Suppressor macrophage treated with lipopolysaccharide for 1 hour (primary cell): ENCODE measurements around the gene RMND5A.

Experiments used
- DNase-seq, 3 donors: peaks; one replicate each; pipeline ENCODE4 v3.0.0-alpha.2; 2020 to 2022

RMND5A gene

DNA sequence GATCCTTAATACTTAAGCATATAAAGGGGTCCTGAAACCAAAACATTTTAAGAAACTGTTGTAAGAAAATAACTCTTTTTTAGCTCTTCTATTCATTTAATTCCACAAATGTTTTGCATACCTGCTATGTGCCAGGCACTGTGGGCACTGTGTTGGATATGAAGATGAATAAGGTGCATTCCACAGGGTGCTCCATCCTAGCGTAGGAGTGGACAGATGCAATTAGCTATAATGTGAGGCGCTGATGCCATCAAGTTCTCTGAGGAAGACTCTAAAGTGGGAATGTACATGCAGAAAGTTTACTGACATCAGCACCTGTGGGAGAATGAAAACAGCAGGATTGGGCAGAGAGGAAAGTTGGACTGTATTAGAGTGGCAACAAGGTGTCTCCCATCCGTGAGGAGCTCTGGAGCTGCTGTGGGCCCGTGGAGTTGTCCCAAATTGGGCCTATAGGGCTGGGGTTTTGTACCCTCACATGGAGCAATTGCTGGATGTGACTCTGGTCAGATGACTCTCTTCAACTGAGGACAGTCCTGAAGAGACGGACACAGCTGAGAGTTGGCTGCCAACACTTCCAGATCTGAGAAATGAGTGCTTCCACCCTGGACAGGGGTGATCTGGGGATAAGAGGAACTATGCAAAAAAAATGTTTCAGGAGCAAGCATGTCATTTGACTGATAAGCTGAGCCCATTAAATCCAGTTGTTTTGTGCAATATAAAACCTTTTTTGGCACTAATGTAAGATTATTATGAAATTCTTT lies 48.3 kb downstream of the RMND5A start:
- no peak for DNase-seq

DNA sequence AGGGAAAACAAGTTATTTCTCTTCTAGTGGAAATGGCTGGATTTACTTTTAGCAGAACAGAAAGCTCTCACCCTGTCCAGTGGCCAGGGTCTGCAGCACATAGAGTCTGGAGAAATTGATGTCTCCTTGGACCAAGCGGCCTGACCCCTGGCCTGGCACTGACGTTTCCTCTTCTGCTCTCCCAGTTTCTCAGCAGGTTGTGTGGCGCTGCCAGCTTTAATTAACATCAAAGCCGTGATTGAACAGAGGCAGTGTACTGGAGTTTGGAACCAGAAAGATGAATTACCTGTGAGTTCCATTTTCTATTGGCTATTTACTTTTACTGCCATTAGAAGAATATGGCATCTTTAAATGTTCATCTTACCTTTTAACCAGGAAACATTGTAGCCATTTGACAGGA lies 49.7 kb downstream of the RMND5A start:
- no peak for DNase-seq

DNA sequence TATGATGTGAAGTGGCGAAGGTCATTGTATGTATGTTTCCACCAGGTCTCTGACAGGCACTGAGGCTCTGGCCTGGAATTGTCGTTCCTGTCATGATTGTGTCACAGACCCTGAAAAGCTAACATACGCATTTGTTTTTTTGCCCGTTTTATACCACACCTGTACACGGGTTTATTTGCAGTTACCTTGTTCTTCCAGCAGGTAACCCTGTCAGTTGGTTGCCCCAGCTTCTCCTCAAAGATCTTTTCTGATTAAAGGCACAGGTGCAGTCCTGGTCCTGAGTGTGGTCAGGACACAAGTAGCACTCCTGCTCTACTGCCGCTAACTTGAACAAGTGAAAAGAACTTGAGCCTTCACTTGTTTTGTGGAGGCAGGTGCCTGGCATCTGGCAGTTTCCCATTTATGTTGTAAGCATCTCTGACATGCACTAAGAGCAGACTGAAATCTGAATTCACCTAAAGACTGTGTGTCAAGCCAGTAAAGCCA lies 50.8 kb downstream of the RMND5A start:
- no peak for DNase-seq

DNA sequence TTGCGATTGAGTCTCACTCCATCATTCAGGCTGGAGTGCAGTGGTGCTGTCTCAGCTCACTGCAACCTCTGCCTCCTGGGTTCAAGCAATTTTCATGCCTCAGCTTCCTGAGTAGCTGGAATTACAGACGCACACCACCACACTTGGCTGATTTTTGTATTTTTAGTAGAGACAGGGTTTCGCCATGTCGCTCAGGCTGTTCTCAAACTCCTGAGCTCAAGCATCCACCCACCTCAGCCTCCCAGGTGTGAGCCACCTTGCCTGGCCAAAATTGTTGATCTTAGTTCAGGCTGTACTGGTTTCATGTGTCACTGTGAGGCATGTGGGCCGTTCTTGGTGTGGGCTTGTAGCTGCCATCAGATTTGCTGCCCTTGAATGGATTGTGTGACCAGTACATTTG lies 52.5 kb downstream of the RMND5A start:
- no peak for DNase-seq

DNA sequence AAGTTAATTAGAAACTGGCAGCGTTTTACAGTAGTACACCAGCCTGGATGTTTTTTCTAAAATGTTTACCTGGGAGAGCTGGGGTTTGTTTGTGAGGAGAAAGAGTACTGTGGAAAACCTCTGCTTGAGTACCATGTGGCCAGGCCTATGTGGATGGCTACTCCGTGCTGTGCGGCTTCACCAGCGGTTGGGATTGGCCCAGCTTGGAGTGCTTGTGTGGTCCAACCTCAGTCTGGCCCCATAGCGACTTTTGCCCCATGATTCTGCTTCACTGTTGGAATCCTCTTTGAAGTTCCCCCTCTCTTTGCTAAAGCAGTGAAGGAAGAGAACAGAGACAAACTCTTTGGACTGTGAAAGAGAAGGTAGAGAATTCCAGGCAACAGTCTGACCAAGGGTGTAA lies 54.8 kb downstream of the RMND5A start:
- no peak for DNase-seq

DNA sequence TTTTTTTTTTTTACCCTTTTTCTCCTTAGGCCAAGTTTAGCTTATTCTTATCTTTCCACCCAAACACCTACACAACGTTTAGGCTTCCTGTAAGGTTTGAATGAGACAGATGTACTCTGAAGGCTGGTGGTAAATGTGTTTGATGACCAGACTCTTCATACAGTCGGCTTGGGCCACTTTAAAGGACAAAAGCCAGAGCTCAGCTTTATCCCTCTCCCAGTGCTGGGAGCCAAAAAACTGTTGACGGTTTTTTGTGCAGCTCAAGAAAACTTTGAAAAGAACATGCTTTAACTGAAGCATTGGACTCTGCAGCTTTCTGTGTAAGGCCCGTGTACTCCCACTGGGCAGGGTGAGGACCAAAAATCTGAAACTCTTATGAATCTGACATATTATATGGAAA lies 55.2 kb downstream of the RMND5A start:
- no peak for DNase-seq

DNA sequence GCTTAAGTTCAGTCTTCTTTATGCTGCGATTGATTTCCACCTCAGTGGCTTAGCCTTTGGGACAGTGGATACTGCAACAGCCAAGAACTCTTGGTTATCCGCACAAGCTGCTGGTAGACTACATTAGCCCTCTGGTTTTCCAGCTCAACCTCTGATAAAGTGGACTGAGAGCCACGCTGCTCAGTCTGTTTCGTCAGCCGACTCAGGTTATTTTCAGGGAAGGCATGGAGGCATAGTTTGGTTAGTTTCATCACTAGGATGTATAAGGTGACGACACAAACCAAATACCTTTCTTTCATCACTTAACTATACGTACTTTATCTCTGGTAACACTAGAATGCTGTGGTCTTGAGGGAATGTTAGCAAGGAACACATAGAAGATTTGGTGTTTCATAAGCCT lies 56.4 kb downstream of the RMND5A start:
- DNase-seq = no peak

DNA sequence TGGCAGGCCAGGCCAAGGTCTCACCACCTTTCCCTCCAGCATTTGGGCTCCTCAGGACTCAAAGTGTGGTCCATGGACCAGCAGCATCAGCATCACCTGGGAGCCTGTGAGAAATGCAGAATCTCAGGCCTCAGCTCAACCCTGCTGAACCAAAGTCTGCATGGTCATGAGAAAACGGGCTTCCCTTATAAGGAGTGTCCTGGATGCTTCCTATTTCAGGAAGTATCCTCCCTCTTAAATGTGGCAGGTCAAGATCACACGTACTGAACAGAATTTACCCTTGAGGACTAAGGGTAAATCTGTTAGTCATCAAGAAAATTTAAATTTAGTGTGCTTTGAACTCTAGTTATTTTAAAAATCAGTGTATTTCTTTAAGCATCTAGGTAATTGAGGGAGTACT lies 58.9 kb downstream of the RMND5A start:
- peak in 1 of 3 donors; percentile 5 for DNase-seq

DNA sequence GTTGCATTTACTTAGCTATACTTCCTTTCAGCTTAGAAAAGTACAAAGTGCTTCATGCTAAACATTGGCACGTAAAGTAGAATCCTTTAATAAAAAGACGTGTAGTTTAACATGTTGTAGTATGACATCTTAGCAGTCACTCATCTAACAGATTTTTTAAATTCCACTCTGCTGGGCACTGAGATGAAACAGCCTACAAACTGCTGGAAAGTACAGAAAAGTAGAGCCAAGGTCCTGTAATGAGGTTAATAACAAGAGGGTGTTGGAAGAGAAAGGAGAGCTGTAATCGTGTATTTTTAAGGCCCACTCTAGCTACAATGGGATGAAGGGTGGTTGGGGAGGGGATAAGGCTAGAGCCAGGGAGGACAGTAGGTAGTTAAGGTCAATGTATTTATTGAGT lies 59.9 kb downstream of the RMND5A start:
- no peak for DNase-seq

DNA sequence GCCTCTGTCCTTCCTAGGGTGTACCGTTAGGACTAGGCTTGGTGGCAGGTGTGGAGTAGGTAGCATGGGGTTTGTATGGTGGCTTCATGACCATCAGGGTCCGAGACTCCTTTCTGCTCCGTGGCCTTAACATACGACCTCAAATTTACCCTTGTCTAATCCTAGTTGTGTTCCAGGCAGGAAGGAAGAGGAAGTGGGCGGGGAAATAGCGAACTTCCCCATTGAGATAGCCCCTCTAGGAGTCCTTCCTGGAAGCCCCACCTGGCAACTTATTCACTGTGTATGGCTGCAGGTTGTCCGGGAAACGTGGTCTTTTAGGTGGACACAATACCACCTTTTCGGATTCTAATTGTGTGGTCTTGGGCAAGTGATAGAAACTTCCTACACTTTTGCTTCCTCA lies 61.3 kb downstream of the RMND5A start:
- peak in 1 of 3 donors; percentile 16 for DNase-seq

DNA sequence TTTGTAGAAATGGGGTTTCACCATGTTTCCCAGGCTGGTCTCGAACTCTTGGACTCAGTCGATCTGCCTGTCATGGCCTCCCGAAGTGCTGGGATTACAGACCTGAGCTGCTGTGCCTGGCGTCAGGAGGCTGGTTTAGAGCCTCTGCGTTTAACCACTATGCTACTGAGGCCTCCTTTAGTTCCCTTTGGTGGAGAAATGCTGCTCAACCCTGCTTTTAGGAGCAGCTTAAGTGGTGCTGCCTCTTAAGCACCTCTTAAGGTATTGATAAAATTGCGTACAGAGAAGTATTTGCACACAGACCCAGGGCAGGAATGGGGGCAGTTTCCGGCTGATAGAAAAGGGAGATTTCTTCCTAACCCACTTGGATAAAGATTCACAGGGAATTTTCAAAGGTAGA lies 62.7 kb downstream of the RMND5A start:
- no peak for DNase-seq

DNA sequence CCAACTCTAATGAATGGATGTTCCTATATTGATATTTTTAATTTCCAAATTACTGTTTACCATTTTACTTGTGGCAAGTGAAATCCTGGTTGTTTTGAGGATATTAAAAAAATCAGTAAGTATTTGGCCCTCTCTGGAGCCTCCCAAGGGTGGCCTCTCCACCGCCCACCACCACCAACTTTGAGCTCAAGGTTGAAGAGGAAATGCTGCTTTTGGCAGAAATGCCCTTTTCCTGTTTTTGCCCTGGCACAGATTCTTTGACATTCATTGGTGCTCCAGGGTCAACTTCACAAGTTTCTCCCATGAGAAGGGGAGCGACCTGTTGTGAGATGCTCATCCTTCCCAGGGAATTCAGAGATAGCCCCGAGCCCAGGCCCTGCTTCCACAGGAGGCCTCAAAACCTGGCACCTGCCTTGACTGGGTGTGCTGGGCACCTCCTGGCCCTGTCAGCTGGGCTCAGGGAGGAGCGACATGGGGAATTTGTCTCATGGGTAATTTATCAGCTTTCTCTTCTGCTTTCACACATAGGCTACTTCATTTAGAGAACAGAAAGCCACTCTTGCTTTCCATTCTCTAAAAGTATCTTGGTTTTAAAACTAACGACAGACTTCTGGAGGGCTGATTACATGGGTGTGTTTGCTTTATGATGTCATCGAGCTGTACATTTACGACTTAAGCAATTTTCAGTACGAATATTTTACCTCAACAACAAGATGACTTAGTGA lies 63.7 kb downstream of the RMND5A start:
- peak; percentile 24 to 53 (median 32) for DNase-seq

DNA sequence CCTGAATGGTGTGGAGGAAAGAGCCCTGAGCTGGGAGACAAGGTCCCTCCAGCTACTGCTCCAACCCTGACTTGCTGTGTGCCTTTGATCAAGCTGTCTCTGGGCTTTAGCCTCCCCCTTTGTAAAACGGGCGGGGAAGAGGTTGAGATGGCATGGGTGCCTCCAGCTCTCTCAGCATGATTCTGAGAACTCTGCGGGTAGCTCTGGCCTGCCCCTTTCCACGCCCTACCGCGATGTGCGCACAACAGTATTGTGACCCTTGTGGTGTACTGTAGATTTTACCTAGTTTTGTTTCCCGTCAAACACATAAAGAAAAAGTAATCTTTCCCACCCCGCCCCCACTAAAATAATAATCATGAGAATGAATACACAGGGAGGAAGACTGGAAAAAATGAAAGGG lies 65.4 kb downstream of the RMND5A start:
- no peak for DNase-seq

DNA sequence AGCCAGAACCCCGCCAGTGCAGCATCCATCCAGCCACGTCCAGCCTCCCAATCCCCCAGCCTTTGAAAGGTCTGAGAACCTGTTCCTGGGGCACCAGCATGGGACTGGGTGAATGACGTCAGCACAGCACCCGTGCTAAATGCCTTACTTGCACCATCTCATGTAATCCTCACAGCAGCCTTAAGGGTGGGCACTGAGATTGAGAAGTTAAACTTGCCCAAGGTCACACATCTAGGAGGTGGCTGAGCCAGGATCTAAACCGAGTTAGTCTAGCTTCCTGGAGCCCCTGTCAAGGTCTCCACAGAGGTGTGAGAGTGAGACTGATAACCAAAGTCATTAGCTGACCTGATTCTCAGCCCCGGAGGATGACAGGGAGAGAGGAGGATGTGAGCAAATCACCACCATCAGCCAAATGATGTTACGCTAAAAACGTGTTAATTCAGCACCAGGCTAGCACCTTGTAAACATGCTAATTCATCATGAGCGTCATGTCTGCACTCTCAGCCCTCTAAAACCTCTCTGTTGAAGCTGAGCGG lies 66.0 kb downstream of the RMND5A start:
- DNase-seq = no peak

DNA sequence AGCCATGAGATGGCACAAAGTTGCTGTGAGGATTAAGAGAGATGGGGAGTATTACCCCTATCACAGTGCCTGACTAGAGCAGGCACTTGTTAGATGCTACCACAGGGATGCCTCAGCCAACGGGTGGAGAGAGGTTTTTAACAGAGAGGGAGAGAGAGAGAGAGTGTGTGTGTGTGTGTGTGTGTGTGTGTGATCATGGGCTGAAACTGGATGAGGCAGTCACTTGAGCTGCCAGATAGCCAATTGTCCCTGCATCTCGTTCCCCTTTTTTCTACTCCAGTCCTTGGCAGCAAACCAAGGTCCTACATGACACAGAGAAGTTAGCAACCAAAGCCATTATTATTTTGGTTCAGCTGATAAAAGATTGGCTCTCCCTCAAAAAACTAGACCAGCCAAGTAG lies 67.6 kb downstream of the RMND5A start:
- DNase-seq = peak; percentile 61 to 71 (median 66)

DNA sequence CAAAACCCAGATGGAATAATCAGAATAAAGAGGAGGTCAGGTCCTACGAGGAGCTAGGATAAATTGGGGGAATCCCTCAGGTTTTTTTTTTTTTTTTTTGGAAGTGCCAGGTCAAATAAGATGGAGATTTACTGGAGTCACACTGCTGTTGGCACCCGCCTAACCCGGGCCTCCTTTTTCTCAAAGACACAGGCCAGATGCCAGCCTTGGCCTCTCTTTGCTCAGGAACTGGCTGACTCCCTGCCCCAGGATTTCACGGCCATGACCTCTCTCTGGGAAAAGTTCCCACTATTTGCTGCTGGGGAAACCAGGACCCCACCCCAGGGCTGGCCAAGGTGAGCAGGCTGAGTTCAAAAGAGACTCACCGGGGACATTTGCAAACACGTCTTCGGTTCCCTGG lies 68.1 kb downstream of the RMND5A start:
- DNase-seq = no peak

DNA sequence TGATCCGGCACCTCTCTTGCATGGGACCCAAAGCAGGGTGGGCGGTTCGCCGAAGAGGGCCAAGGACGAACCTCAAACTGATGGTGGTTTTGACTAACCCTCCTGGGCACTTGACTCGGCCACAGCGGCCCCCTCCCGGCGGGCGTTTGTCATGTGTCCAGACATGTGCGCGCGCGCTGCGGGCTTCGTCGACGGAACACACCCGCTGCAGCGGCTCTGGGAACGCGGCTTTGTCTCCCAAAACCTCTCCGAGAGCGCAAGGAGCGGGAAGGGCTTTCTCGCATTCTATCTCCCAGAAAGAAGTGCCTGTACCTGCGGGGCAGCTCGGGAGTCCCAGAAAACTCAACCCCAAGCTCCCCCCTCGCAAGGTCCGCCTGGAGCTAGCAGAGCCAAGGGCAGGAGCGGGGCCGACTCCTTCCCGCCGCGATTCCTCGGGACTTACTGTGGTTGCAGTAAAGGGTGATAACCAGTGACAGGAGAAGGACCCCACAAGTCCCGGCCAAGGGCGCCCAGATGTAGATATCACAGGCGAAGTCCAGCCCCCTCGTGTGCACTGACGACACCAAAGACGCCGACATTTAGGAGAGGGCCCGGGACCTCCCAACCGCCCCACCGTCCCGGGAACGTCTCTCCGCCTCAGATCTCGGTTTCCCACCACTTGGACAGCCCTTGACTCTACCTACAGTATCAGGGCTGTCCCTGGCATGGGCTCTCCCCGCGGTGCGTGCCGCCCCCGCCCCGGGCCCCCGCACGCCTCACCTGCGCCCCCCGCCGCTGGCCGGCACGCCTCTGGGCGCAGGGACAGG lies 69.0 kb downstream of the RMND5A start:
- DNase-seq = peak in 1 of 3 donors; percentile 42

DNA sequence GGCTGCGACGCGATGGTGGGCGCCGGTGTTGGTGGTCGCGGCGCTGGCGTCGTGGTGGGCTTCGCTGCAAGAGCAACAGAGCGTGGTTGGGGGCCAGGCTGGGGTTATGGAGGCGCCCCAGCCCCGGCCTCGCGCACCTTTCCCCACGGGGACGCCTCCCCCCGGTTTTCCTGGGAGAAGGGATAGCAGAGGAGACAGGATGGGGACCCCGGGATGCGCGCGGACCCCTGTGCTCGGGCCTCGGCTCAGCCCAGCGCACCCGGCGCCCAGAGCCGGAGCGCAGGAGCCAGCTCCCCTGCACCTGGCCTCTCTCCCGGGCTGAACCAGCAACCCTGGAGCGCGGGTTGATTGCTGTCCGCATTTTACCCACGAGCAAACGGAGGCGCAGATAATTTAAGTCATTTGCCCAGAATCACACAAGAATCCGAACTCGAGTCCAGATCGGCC lies 69.6 kb downstream of the RMND5A start:
- no peak for DNase-seq

DNA sequence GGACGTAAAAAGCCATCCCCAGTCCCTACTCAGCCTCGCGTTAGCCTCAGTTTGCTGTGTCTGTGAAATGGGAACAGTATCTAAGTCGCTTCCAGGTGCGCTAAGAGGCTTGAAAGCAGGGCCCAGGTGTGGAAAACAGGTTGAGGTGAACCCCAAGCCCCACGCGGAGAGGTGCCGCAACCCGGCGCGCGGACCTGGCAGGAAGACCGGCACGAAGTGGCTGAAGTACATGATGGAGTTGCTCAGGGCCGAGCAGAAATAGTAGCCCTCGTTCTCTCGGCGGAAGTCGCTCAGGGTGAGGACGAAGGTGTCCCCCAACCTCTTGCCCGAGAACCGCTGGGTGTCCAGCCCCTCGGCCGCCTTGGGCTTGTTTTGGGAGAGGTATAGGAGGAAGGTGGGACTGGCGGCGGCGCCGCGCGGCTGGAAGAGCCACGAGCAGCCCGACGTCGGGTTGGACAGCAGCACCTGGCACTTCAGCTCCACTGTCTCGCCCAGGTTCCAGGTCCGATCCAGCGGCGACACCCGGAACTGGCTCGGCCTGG lies 70.1 kb downstream of the RMND5A start:
- no peak for DNase-seq

DNA sequence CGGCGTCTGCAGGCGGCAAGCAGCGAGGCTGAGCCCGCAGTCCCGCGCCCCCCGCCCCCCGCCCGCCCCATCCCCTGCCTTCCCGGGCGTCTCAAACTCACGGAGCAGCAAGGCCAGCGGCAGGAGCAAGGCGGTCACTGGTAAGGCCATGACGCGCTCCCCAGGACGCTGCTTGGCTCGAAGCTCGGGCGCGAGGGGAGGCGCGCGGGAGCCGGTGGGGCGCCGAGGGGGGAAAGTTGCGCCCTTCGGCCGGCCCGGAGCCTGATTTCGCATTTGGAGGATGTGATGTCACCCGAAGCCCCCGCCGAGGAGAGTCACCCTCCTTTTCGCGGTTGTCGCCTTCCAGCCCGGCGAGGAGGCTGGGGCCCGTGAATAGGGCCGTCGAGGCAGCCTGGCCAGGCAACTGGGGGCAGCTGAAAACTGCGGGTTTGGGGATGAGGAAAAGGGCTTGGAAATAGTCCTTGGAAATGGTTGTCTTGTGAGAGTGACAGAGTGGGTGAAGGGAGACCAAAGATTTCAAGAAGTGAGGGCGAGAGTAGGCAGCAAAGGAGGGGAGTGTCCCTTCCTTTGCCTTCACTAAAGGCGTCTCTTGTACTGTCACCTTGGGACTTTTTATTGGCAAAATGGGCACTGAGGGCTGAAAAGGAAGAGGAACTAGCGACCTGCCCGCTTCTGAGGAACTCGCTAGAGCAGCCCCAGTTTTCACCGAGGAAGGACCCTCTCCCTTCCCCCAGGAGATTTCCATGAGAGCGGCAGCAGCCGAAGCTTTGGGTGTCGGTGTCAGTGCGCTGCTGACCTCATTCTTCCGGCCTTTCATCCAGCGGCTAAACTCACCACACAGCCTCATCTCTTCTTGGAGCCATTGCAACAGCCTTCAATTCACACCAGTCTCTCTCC lies 70.8 kb downstream of the RMND5A start, which contains the start of gene CD8A:
TSS of gene CD8A (minus strand) at position 238 of the 897 bp plus-strand sequence. CDS start at position 150, 88 bp downstream.
- peak; percentile 44 to 58 (median 56) for DNase-seq

DNA sequence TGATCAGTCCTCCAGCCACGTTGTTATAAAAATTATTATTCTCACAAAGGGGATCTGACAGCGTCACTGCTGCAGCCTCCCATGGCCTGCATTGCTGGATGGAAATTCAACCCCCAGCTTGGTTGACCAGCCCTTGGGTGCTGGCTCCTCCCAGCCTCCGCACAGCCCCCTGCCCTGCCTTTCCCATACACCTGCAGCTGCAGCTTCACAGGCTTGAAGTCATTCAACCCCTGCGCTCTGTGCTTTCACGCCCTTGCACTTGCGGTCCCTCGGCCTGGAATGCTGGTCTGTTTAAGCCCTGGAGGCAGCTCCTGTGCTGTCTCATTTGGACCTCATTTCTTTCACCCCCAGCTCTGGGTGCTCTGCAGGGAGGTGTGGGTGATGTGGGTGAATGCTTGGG lies 71.5 kb downstream of the RMND5A start:
- DNase-seq = no peak

DNA sequence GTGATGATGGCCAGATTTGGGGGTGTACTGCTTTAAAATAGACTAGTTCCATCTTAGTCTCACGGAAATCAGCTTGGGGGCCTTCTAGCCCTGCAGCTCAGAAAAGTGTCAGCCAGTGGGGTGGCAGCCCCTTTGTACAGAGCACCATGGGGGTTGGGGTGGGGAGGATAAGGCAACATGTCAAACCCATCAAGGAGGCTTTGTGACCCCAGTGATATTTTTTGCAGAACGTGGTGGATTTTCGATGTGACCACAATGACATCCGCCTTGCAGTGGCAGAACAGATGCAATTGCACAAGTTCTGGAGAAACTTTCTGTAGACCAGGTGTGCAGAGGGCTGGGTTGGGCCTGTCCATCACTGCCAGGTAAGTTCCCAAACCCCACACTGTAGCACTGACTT lies 73.7 kb downstream of the RMND5A start:
- DNase-seq = no peak
